Caco-2 (cell line): ENCODE data around the gene NUP133. TPM values are rescaled to one million over a fixed set of nuclear protein-coding genes. Genes with fewer than 3 reads are reported as not detected.

Experiments
- BruUV-seq: library from RNA; stranded (reverse); fragments of 400-500 nt; replicated peaks from 2 replicates; lab custom pipeline; 2021; lab: Mats Ljungman, UMichigan
- CTCF ChIA-PET: fragments of 300-600 bp; sonication (Branson Sonifier 250); formaldehyde crosslinking; loops from one replicate; lab custom pipeline; 2022; ENCODE audit warnings: antibody characterized with exemption; lab: Charles Lee
- POLR2A ChIA-PET: fragments of 300-600 bp; sonication (Branson Sonifier 250); formaldehyde crosslinking; loops from one replicate; lab custom pipeline; 2022; ENCODE audit warnings: antibody characterized with exemption; lab: Charles Lee
- DNase-seq, 2 experiments: peaks; one replicate each; pipeline versions ENCODE4 v3.0.0 to v3.0.0-alpha.2; 2020 to 2022
- H3K27me3 ChIP-seq: replicated peaks from 2 replicates; pipeline ENCODE4 v1.6.0; 2011; ENCODE audit warnings: low read length; ENCODE audit not compliant: control insufficient read depth, insufficient read depth
- H3K36me3 ChIP-seq: 2 replicates; pipeline ENCODE4 v1.5.1; 2011; ENCODE audit warnings: low read length; ENCODE audit not compliant: control insufficient read depth, insufficient read depth
- H3K4me1 ChIP-seq: fragments of 250-450 bp; sonication (Bioruptor Pico); 2 replicates; pipeline ENCODE4 v1.5.1; 2020; ENCODE audit warnings: mild to moderate bottlenecking
- H3K4me3 ChIP-seq: 2 replicates; pipeline ENCODE4 v1.5.1; 2011; ENCODE audit warnings: low read depth, mild to moderate bottlenecking, control low read depth, low read length
- H3K9me3 ChIP-seq: fragments of 250-450 bp; sonication (Bioruptor Pico); 2 replicates; pipeline ENCODE4 v1.5.1; 2020; ENCODE audit warnings: mild to moderate bottlenecking, moderate library complexity
- H3K27ac Mint-ChIP-seq: one replicate; pipeline ENCODE4 v1.8.0; 2022; ENCODE audit warnings: mixed read lengths; ENCODE audit not compliant: unreplicated experiment
- H3K27me3 Mint-ChIP-seq: one replicate; pipeline ENCODE4 v1.8.0; 2022; ENCODE audit warnings: mixed read lengths; ENCODE audit not compliant: insufficient read depth, unreplicated experiment
- H3K36me3 Mint-ChIP-seq: one replicate; pipeline ENCODE4 v1.8.0; 2022; ENCODE audit warnings: mild to moderate bottlenecking, mixed read lengths; ENCODE audit not compliant: insufficient read depth, unreplicated experiment
- H3K4me1 Mint-ChIP-seq: one replicate; pipeline ENCODE4 v1.8.0; 2022; ENCODE audit warnings: low read depth, mixed read lengths; ENCODE audit not compliant: unreplicated experiment
- H3K4me3 Mint-ChIP-seq: one replicate; pipeline ENCODE4 v1.8.0; 2022; ENCODE audit warnings: mild to moderate bottlenecking, moderate library complexity, mixed read lengths; ENCODE audit not compliant: unreplicated experiment
- H3K9me3 Mint-ChIP-seq: one replicate; pipeline ENCODE4 v1.8.0; 2022; ENCODE audit warnings: mixed read lengths; ENCODE audit not compliant: unreplicated experiment
- intact Hi-C: fragments of 100-400 bp; cut with micrococcal nuclease; formaldehyde crosslinking; loops from one replicate; pipeline ENCODE4 v1.10.0; 2022; ENCODE audit not compliant: unreplicated experiment
- total RNA-seq: library from RNA; stranded (reverse); gene quantifications from 2 replicates; pipeline ENCODE4 v1.2.3, GENCODE V29; 2022
- TF ChIP-seq, protein P1 (sequence below), 2 experiments: fragments of 200-600 bp in 1 of 2; IDR thresholded peaks; 1 replicate in 1 of 2; 2 replicates in 1 of 2; pipeline versions ENCODE4 v1.5.1 to v1.8.0; 2011 to 2022; ENCODE audit warnings: antibody characterized with exemption in 1 of 2, control low read depth in 1 of 2, inconsistent platforms in 1 of 2, low read depth in 1 of 2, low read length in 1 of 2, mild to moderate bottlenecking in 1 of 2, moderate library complexity in 1 of 2; ENCODE audit not compliant: insufficient read depth in 1 of 2, severe bottlenecking in 1 of 2, unreplicated experiment in 1 of 2

Gene NUP133
- total RNA-seq, 1 experiment from 2014 or later = 54.5 TPM

DNA sequence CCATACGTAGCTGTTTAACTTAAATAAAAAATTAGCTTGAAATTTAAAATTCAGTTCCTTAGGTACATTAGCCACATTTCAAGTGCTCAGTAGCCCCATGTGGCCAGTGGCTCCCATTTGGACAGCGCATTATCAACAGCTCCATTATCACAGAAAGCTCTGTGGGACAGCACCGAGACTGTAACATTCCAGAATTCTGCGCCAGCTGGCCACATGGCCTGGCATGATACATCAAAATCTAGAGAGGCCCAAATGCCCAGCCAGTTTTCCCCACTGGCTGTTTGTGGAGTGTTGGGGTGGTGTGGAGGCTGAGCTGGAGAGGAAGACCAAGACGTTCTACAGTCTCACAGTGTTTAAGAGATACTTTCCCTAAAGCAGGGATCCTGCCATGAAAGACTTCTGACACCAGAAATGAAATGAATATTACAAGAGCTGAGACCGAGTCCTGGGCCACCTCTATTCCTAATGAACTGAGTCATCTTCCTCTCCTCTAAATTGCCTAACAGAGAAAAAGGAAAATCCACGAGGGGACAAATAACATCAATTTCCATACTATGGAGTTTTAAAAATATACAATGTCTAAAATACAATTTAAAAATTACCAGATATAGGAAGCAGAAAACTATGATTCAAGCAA, 47.0 kb downstream of the NUP133 start:
- intact Hi-C loops = no loop called here
- Mint-ChIP-seq H3K9me3 (no peaks in the 10 kb centered on the region), H3K27me3 (no peaks in the 10 kb centered on the region), H3K4me1 (no peaks in the 10 kb centered on the region), H3K27ac (no peak overlapping the region), H3K36me3 (peaks cover 50% of the 10 kb centered on the region), H3K4me3 (no peak overlapping the region)
- H3K27me3 ChIP-seq = no peaks in the 10 kb centered on the region
- POLR2A ChIA-PET = no interaction called here
- no peaks in the 10 kb centered on the region for H3K4me1 ChIP-seq
- H3K4me3 ChIP-seq = no peak overlapping the region
- H3K9me3 ChIP-seq = no peaks in the 10 kb centered on the region
- no peak for DNase-seq
- no TSS peak for BruUV-seq
- CTCF ChIA-PET = no interaction called here
- TF ChIP-seq, protein P1, sequence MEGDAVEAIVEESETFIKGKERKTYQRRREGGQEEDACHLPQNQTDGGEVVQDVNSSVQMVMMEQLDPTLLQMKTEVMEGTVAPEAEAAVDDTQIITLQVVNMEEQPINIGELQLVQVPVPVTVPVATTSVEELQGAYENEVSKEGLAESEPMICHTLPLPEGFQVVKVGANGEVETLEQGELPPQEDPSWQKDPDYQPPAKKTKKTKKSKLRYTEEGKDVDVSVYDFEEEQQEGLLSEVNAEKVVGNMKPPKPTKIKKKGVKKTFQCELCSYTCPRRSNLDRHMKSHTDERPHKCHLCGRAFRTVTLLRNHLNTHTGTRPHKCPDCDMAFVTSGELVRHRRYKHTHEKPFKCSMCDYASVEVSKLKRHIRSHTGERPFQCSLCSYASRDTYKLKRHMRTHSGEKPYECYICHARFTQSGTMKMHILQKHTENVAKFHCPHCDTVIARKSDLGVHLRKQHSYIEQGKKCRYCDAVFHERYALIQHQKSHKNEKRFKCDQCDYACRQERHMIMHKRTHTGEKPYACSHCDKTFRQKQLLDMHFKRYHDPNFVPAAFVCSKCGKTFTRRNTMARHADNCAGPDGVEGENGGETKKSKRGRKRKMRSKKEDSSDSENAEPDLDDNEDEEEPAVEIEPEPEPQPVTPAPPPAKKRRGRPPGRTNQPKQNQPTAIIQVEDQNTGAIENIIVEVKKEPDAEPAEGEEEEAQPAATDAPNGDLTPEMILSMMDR (IDR thresholded peaks at IDR 0.05; ENCODE audit: insufficient read depth in 1 of 2, low read depth in 1 of 2, low read length in 1 of 2, severe bottlenecking in 1 of 2, unreplicated experiment in 1 of 2) = no peak
- no peaks in the 10 kb centered on the region; the same call in none of the 2 replicates for H3K36me3 ChIP-seq

DNA sequence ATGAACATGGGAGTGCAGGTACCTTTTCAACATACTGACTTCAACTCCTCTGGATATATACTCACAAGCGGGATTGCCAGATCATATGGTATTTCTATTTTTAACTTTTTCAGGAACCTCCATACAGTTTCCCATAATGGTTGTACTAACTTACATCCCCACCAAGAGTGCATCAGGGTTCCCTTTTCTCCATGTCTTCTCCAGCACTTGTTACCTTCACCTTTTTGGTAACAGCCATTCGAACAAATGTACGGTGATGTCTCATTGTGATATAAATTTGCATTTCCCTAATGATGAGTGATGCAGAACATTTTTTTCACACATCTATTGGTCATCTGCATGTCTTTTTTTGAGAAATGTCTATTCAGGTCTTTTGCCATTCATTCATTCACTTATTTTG, 48.3 kb downstream of the NUP133 start:
- H3K27ac Mint-ChIP-seq = no peak overlapping the region
- no peak for DNase-seq
- H3K36me3 Mint-ChIP-seq = peaks cover 39% of the 10 kb centered on the region
- no peaks in the 10 kb centered on the region for H3K9me3 ChIP-seq
- H3K27me3 Mint-ChIP-seq = no peaks in the 10 kb centered on the region
- no peak overlapping the region for H3K4me3 ChIP-seq
- TF ChIP-seq, protein P1 (IDR thresholded peaks at IDR 0.05; ENCODE audit: insufficient read depth in 1 of 2, low read depth in 1 of 2, low read length in 1 of 2, severe bottlenecking in 1 of 2, unreplicated experiment in 1 of 2) = no peak
- no peaks in the 10 kb centered on the region for H3K27me3 ChIP-seq
- H3K4me3 Mint-ChIP-seq = no peak overlapping the region
- ChIA-PET POLR2A (no interaction called here), CTCF (no interaction called here)
- intact Hi-C loops = no loop called here
- no peaks in the 10 kb centered on the region for H3K9me3 Mint-ChIP-seq
- no peaks in the 10 kb centered on the region for H3K4me1 ChIP-seq
- H3K36me3 ChIP-seq = no peaks in the 10 kb centered on the region; the same call in none of the 2 replicates
- no peaks in the 10 kb centered on the region for H3K4me1 Mint-ChIP-seq
- BruUV-seq = no TSS peak

DNA sequence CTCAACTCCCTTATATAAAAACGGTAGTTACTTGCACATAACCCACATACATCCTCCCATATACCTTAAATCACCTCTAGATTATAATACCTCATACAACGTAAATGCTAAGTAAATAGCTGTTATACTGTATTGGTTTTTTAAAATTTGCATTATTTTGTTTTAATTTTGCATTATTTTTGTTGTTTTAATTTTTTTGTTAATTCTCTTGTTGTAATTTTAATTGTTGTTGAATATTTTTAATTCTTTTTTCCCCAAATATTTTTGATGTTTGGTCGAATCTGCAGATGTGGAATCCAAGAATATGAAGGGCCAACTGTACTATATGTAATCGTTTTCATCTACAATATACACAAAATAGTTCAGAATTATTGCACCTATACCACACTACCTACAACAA, 50.7 kb downstream of the NUP133 start:
- no peak overlapping the region for H3K4me3 ChIP-seq
- ChIA-PET CTCF (interaction anchor here (0.6 kb wide), 1 partner anchor 715 kb away, joined by 4 read pairs; no protein-coding TSS in a partner anchor), POLR2A (no interaction called here)
- no TSS peak for BruUV-seq
- no peaks in the 10 kb centered on the region for H3K4me1 ChIP-seq
- Mint-ChIP-seq H3K4me3 (no peak overlapping the region), H3K27ac (no peak overlapping the region), H3K36me3 (peaks cover 29% of the 10 kb centered on the region), H3K9me3 (no peaks in the 10 kb centered on the region), H3K4me1 (no peaks in the 10 kb centered on the region), H3K27me3 (no peaks in the 10 kb centered on the region)
- TF ChIP-seq, protein P1 (IDR thresholded peaks at IDR 0.05; ENCODE audit: insufficient read depth in 1 of 2, low read depth in 1 of 2, low read length in 1 of 2, severe bottlenecking in 1 of 2, unreplicated experiment in 1 of 2) = no peak
- H3K27me3 ChIP-seq = no peaks in the 10 kb centered on the region
- no peaks in the 10 kb centered on the region for H3K9me3 ChIP-seq
- no peaks in the 10 kb centered on the region; the same call in 1 of the 2 replicates for H3K36me3 ChIP-seq
- intact Hi-C loops = no loop called here
- DNase-seq = no peak
